Measurements from ENCODE around the gene ZNF138. TPM values are rescaled to one million over a fixed set of nuclear protein-coding genes. Genes with fewer than 3 reads are reported as not detected.

The ZNF138 gene
- polyA plus RNA-seq, 1 donor from 2014 or later: 50.4 TPM

- no peaks in the 10 kb centered on the region for H3K79me2 ChIP-seq (replicated peaks; ENCODE audit: insufficient read depth, low read length)
- no peak overlapping the region for H3K4me3 ChIP-seq (ENCODE audit: low read length)
- no peaks in the 10 kb centered on the region for H3K9me2 ChIP-seq (ENCODE audit: insufficient read depth, low read length)
- H3K27me3 ChIP-seq (ENCODE audit: insufficient read depth, low read depth, low read length): no peaks in the 10 kb centered on the region
- H3K4me2 ChIP-seq (ENCODE audit: low read length): no peak overlapping the region
- no peaks in the 10 kb centered on the region for H3K36me3 ChIP-seq (ENCODE audit: insufficient read depth, low read length)
- no peak overlapping the region for H3K9ac ChIP-seq (ENCODE audit: low read length)
- no peak overlapping the region for H2AFZ ChIP-seq (ENCODE audit: low read depth, low read length)
- H3K9me3 ChIP-seq (ENCODE audit: low read length): no peaks in the 10 kb centered on the region
- TF ChIP-seq EP300 (conservative IDR thresholded peaks at IDR 0.05; ENCODE audit: poor library complexity, severe bottlenecking) (no peak), EZH2 (IDR thresholded peaks at IDR 0.05; ENCODE audit: borderline replicate concordance, insufficient read depth, low read length, poor library complexity, severe bottlenecking) (no peak), TAF1 (IDR thresholded peaks at IDR 0.05; ENCODE audit: low read depth) (no peak), MXI1 (conservative IDR thresholded peaks at IDR 0.05; ENCODE audit: poor library complexity, severe bottlenecking) (no peak), RAD21 (conservative IDR thresholded peaks at IDR 0.05) (no peak), POLR2AphosphoS5 (IDR thresholded peaks at IDR 0.05) (no peak), REST (IDR thresholded peaks at IDR 0.05; ENCODE audit: borderline replicate concordance) (no peak), CTCF (IDR thresholded peaks at IDR 0.05; ENCODE audit: poor library complexity, severe bottlenecking) (no peak)
- no peaks in the 10 kb centered on the region for H4K20me1 ChIP-seq (ENCODE audit: insufficient read depth)
- no peaks in the 10 kb centered on the region for H3F3A ChIP-seq (ENCODE audit: insufficient read depth, low read length, poor library complexity, severe bottlenecking)
- H3K27ac ChIP-seq (ENCODE audit: low read length): no peak overlapping the region
Measured at GRCh38 chr7:64849250-64849923, 55.2 kb downstream of the ZNF138 start.

GRCh38 chr7:64849924-64850499 is 55.8 kb downstream of the ZNF138 start:
- TF ChIP-seq EZH2 (IDR thresholded peaks at IDR 0.05; ENCODE audit: borderline replicate concordance, insufficient read depth, low read length, poor library complexity, severe bottlenecking) (no peak), MXI1 (conservative IDR thresholded peaks at IDR 0.05; ENCODE audit: poor library complexity, severe bottlenecking) (no peak), EP300 (conservative IDR thresholded peaks at IDR 0.05; ENCODE audit: poor library complexity, severe bottlenecking) (no peak), RAD21 (conservative IDR thresholded peaks at IDR 0.05) (no peak), POLR2AphosphoS5 (IDR thresholded peaks at IDR 0.05) (no peak), TAF1 (IDR thresholded peaks at IDR 0.05; ENCODE audit: low read depth) (no peak)
- H3K9me2 ChIP-seq (ENCODE audit: insufficient read depth, low read length): no peaks in the 10 kb centered on the region
- H3K36me3 ChIP-seq (ENCODE audit: insufficient read depth, low read length): no peaks in the 10 kb centered on the region
- H3K27ac ChIP-seq (ENCODE audit: low read length): no peak overlapping the region
- H3K4me2 ChIP-seq (ENCODE audit: low read length): no peak overlapping the region
- no peaks in the 10 kb centered on the region for H4K20me1 ChIP-seq (ENCODE audit: insufficient read depth)
- no peaks in the 10 kb centered on the region for H3K9me3 ChIP-seq (ENCODE audit: low read length)
- no peaks in the 10 kb centered on the region for H3K27me3 ChIP-seq (ENCODE audit: insufficient read depth, low read depth, low read length)
- no peak overlapping the region for H3K4me3 ChIP-seq (ENCODE audit: low read length)
- no peak overlapping the region for H2AFZ ChIP-seq (ENCODE audit: low read depth, low read length)
- no peaks in the 10 kb centered on the region for H3K79me2 ChIP-seq (replicated peaks; ENCODE audit: insufficient read depth, low read length)
- H3F3A ChIP-seq (ENCODE audit: insufficient read depth, low read length, poor library complexity, severe bottlenecking): no peaks in the 10 kb centered on the region
- no peak overlapping the region for H3K9ac ChIP-seq (ENCODE audit: low read length)

Data from neural cell (in vitro differentiated cells).